ENCODE data around the gene SERPINA6.

The SERPINA6 gene

DNA sequence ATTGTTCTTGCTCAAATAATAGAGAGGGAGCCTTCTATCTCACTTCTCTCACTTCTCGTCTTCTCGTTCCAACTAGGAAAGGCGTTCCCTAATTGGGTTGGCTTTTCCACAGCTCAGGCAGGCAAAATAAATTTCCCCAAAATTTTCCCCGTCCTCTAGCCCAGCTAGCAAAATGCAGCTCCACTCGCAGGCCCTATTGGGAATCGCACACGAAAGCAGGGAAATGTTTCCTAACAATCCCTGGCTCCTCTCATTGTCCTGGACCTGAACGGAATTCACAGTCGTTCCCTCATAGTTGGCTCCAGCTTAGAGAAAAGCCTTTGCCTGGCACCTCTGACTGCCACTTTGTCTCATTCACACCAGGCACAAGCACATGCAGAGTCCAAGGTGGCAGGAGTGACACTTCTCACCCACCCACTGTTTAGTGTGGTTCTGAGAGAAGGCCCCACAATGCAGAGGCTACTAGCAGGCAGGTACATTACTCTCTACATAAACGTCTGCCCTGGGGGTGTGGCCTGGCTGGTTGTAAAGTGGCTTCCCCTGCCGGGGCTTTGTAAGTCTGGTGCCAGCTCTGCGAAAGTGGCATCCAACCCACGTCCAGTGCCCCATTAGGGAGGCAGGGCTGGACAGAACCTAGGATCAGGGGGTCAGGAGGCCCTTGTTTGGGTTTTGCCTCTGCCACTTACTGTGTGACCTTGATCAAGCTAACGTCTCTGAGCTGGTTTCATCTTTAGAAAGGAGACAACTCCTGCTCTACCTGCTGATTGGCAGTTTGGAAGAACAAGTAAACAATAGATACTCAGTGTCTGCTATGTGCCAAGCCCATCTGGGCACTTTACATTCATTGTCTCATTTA is 34.3 kb downstream of the SERPINA6 start:
- no peaks in the 10 kb centered on the region for H3K79me2 ChIP-seq (ENCODE audit: control insufficient read depth, low read length)

GRCh38 chr14:94285158-94285557 is 38.0 kb downstream of the SERPINA6 start:
- no peak for TF ChIP-seq EZH2phosphoT487 (IDR thresholded peaks at IDR 0.05; ENCODE audit: borderline replicate concordance, low read length)
- TF ChIP-seq, protein P1, sequence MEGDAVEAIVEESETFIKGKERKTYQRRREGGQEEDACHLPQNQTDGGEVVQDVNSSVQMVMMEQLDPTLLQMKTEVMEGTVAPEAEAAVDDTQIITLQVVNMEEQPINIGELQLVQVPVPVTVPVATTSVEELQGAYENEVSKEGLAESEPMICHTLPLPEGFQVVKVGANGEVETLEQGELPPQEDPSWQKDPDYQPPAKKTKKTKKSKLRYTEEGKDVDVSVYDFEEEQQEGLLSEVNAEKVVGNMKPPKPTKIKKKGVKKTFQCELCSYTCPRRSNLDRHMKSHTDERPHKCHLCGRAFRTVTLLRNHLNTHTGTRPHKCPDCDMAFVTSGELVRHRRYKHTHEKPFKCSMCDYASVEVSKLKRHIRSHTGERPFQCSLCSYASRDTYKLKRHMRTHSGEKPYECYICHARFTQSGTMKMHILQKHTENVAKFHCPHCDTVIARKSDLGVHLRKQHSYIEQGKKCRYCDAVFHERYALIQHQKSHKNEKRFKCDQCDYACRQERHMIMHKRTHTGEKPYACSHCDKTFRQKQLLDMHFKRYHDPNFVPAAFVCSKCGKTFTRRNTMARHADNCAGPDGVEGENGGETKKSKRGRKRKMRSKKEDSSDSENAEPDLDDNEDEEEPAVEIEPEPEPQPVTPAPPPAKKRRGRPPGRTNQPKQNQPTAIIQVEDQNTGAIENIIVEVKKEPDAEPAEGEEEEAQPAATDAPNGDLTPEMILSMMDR (IDR thresholded peaks at IDR 0.05; ENCODE audit: low read depth, low read length, poor library complexity, severe bottlenecking) = no peak
- no peaks in the 10 kb centered on the region for H3F3A ChIP-seq (ENCODE audit: control insufficient read depth, insufficient read depth)
- peaks cover 9% of the 10 kb centered on the region for H3K27me3 ChIP-seq (ENCODE audit: control insufficient read depth, low read length)
- H3K9me3 ChIP-seq (ENCODE audit: control insufficient read depth, insufficient read depth, low read length) = no peaks in the 10 kb centered on the region
- H3K4me2 ChIP-seq (ENCODE audit: low read length) = no peak overlapping the region
- H3K27ac ChIP-seq (ENCODE audit: low read depth, low read length) = no peak overlapping the region
- H4K20me1 ChIP-seq (ENCODE audit: control insufficient read depth, insufficient read depth, low read depth, low read length) = no peaks in the 10 kb centered on the region
- no peaks in the 10 kb centered on the region for H3K79me2 ChIP-seq (ENCODE audit: control insufficient read depth, low read length)
- no peaks in the 10 kb centered on the region for H3K9me2 ChIP-seq (replicated peaks; ENCODE audit: control insufficient read depth, low read length)
- H3K4me1 ChIP-seq (ENCODE audit: control insufficient read depth, low read length) = no peaks in the 10 kb centered on the region
- no peaks in the 10 kb centered on the region for H3K36me3 ChIP-seq (ENCODE audit: control insufficient read depth, low read length)
- no peak overlapping the region for H3K4me3 ChIP-seq (ENCODE audit: low read length)

More for the DNA sequence above, 34.3 kb downstream of the SERPINA6 start:
- H3K4me3 ChIP-seq (ENCODE audit: low read length) = no peak overlapping the region
- H3K27ac ChIP-seq (ENCODE audit: low read depth, low read length) = no peak overlapping the region
- no peaks in the 10 kb centered on the region for H3K36me3 ChIP-seq (ENCODE audit: control insufficient read depth, low read length)
- no peaks in the 10 kb centered on the region for H3F3A ChIP-seq (ENCODE audit: control insufficient read depth, insufficient read depth)
- H3K9me2 ChIP-seq (replicated peaks; ENCODE audit: control insufficient read depth, low read length) = no peaks in the 10 kb centered on the region
- no peaks in the 10 kb centered on the region for H3K9me3 ChIP-seq (ENCODE audit: control insufficient read depth, insufficient read depth, low read length)
- H3K4me1 ChIP-seq (ENCODE audit: control insufficient read depth, low read length) = no peaks in the 10 kb centered on the region
- no peak for TF ChIP-seq EZH2phosphoT487 (IDR thresholded peaks at IDR 0.05; ENCODE audit: borderline replicate concordance, low read length)
- TF ChIP-seq, protein P1 (IDR thresholded peaks at IDR 0.05; ENCODE audit: low read depth, low read length, poor library complexity, severe bottlenecking) = no peak
- H3K4me2 ChIP-seq (ENCODE audit: low read length) = no peak overlapping the region
- H4K20me1 ChIP-seq (ENCODE audit: control insufficient read depth, insufficient read depth, low read depth, low read length) = no peaks in the 10 kb centered on the region
- peaks cover 3% of the 10 kb centered on the region; the same call in 1 of the 2 replicates for H3K27me3 ChIP-seq (ENCODE audit: control insufficient read depth, low read length)

DNA sequence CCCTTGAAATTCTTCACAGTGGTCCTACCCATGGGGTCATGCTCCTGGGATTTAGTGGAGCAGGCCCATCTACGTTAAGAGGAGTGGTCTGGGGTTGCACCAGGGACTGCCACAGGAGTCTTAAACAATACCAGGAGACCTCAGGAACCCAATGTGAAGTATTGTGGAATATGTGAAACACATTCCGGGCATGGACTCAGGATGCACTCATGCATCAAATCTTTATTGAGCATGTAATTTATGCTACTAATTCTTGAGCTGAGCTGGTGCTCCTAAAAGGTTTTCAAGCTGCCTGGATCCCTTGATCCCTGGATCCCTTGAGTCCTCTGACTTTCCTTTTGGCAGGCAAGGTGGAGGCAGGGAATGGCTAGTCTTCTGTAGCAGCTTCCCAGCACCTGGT is 38.9 kb downstream of the SERPINA6 start:
- Histone ChIP-seq H3K4me1 (ENCODE audit: control insufficient read depth, low read length) (no peaks in the 10 kb centered on the region), H4K20me1 (ENCODE audit: control insufficient read depth, insufficient read depth, low read depth, low read length) (no peaks in the 10 kb centered on the region), H3F3A (ENCODE audit: control insufficient read depth, insufficient read depth) (no peaks in the 10 kb centered on the region), H3K9me3 (ENCODE audit: control insufficient read depth, insufficient read depth, low read length) (no peaks in the 10 kb centered on the region), H3K27me3 (ENCODE audit: control insufficient read depth, low read length) (peaks cover 9% of the 10 kb centered on the region), H3K36me3 (ENCODE audit: control insufficient read depth, low read length) (no peaks in the 10 kb centered on the region), H3K9me2 (replicated peaks; ENCODE audit: control insufficient read depth, low read length) (no peaks in the 10 kb centered on the region), H3K79me2 (ENCODE audit: control insufficient read depth, low read length) (no peaks in the 10 kb centered on the region), H3K4me3 (ENCODE audit: low read length) (no peak overlapping the region), H3K27ac (ENCODE audit: low read depth, low read length) (no peak overlapping the region), H3K4me2 (ENCODE audit: low read length) (no peak overlapping the region)
- no peak for TF ChIP-seq EZH2phosphoT487 (IDR thresholded peaks at IDR 0.05; ENCODE audit: borderline replicate concordance, low read length)
- TF ChIP-seq, protein P1 (IDR thresholded peaks at IDR 0.05; ENCODE audit: low read depth, low read length, poor library complexity, severe bottlenecking) = no peak
